HFF-Myc (cell line): Measurements from ENCODE around the gene IL9R.
"Not testable (repeated sequence)": the region's sequence is repeated elsewhere in the genome, so short reads cannot be mapped to it uniquely, and the experiment has no call there.

ENCODE experiments used
- DNase-seq: peaks from one replicate; pipeline ENCODE4 v3.0.0-alpha.2; 2011; ENCODE audit warnings: low read depth; ENCODE audit errors: extremely low read depth
- H3K4me3 ChIP-seq: replicated peaks from 2 replicates; pipeline ENCODE4 v1.5.1; 2011; ENCODE audit warnings: low read depth, mild to moderate bottlenecking, control low read depth, low read length
- CTCF ChIP-seq: IDR thresholded peaks from 2 replicates; pipeline ENCODE4 v1.5.1; 2012; ENCODE audit warnings: mild to moderate bottlenecking, low read depth, low read length, control low read depth; ENCODE audit errors: missing control alignments

The IL9R gene

GRCh38 chrX:155998116-155998515, 620 bp downstream of the IL9R start:
- no peak overlapping the region for H3K4me3 ChIP-seq
- DNase-seq = no peak
- TF ChIP-seq CTCF = no peak

GRCh38 chrX:155998761-155999510, 1.4 kb downstream of the IL9R start:
- no peak for TF ChIP-seq CTCF
- H3K4me3 ChIP-seq = no peak overlapping the region
- no peak for DNase-seq

GRCh38 chrX:155999751-156000150, 2.3 kb downstream of the IL9R start:
- H3K4me3 ChIP-seq = not testable (repeated sequence)

GRCh38 chrX:156000361-156000926, 2.9 kb downstream of the IL9R start:
- no peak for DNase-seq
- TF ChIP-seq CTCF = no peak
- no peak overlapping the region for H3K4me3 ChIP-seq

More at GRCh38 chrX:155999751-156000150, 2.3 kb downstream of the IL9R start:
- DNase-seq = not testable (repeated sequence)

GRCh38 chrX:156001001-156001666, 3.6 kb downstream of the IL9R start:
- no peak for TF ChIP-seq CTCF
- DNase-seq = no peak
- H3K4me3 ChIP-seq = no peak overlapping the region

GRCh38 chrX:156001667-156002021, 4.1 kb downstream of the IL9R start:
- no peak overlapping the region for H3K4me3 ChIP-seq
- no peak for DNase-seq
- no peak for TF ChIP-seq CTCF

- H3K4me3 ChIP-seq = no peak overlapping the region
- no peak for DNase-seq
- TF ChIP-seq CTCF = no peak
These were observed 5.0 kb downstream of the IL9R start for GRCh38 chrX:156002507-156002906.
